ENCODE measurements around the gene STK32B.

Gene STK32B

DNA sequence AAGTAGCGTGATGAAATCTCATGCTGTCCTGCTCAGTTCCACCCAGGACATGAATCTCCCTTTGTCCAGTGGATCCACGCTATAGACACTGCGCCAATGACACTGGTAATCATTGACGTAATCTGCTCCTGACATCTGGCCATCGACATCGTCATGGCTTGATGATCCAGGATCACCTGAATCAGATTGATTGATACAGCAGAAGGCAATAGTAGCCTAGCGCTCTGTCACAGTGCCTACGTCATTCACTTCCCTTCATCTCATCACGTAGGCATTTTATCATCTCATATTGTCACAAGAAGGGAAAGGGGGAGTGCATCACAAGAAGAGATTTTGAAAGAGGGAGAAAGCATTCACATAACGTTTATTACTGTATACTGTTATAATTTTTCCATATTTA lies 68.8 kb downstream of the STK32B start (continued):
- TF ChIP-seq, protein P1, sequence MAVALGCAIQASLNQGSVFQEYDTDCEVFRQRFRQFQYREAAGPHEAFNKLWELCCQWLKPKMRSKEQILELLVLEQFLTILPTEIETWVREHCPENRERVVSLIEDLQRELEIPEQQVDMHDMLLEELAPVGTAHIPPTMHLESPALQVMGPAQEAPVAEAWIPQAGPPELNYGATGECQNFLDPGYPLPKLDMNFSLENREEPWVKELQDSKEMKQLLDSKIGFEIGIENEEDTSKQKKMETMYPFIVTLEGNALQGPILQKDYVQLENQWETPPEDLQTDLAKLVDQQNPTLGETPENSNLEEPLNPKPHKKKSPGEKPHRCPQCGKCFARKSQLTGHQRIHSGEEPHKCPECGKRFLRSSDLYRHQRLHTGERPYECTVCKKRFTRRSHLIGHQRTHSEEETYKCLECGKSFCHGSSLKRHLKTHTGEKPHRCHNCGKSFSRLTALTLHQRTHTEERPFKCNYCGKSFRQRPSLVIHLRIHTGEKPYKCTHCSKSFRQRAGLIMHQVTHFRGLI (tag by site-specific recombination; IDR thresholded peaks at IDR 0.05): no peak
- no peak for TF ChIP-seq BCL11B (tag by site-specific recombination; IDR thresholded peaks at IDR 0.05; ENCODE audit: low read depth)
- no peak for TF ChIP-seq ZSCAN5A (tag by site-specific recombination; IDR thresholded peaks at IDR 0.05)
- TF ChIP-seq ZNF514 (tag by site-specific recombination; IDR thresholded peaks at IDR 0.05): no peak
- TF ChIP-seq, protein P2, sequence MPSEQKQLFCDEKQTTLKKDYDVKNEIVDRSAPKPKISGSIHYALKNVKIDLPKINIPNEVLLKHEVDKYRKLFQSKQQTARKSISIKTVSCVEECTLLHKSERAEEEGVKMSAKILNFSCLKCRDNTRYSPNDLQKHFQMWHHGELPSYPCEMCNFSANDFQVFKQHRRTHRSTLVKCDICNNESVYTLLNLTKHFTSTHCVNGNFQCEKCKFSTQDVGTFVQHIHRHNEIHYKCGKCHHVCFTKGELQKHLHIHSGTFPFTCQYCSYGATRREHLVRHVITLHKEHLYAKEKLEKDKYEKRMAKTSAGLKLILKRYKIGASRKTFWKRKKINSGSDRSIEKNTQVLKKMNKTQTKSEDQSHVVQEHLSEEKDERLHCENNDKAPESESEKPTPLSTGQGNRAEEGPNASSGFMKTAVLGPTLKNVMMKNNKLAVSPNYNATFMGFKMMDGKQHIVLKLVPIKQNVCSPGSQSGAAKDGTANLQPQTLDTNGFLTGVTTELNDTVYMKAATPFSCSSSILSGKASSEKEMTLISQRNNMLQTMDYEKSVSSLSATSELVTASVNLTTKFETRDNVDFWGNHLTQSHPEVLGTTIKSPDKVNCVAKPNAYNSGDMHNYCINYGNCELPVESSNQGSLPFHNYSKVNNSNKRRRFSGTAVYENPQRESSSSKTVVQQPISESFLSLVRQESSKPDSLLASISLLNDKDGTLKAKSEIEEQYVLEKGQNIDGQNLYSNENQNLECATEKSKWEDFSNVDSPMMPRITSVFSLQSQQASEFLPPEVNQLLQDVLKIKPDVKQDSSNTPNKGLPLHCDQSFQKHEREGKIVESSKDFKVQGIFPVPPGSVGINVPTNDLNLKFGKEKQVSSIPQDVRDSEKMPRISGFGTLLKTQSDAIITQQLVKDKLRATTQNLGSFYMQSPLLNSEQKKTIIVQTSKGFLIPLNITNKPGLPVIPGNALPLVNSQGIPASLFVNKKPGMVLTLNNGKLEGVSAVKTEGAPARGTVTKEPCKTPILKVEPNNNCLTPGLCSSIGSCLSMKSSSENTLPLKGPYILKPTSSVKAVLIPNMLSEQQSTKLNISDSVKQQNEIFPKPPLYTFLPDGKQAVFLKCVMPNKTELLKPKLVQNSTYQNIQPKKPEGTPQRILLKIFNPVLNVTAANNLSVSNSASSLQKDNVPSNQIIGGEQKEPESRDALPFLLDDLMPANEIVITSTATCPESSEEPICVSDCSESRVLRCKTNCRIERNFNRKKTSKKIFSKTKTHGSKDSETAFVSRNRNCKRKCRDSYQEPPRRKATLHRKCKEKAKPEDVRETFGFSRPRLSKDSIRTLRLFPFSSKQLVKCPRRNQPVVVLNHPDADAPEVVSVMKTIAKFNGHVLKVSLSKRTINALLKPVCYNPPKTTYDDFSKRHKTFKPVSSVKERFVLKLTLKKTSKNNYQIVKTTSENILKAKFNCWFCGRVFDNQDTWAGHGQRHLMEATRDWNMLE (tag by site-specific recombination; conservative IDR thresholded peaks at IDR 0.05; ENCODE audit: low read depth): no peak
- no peak for TF ChIP-seq ZNF26 (tag by site-specific recombination; IDR thresholded peaks at IDR 0.05)
- no peak for TF ChIP-seq ZNF423 (tag by site-specific recombination; IDR thresholded peaks at IDR 0.05)
- TF ChIP-seq ZNF768 (tag by site-specific recombination; IDR thresholded peaks at IDR 0.05): no peak

GRCh38 chr4:5120468-5120867 lies 69.2 kb downstream of the STK32B start:
- TF ChIP-seq KLF17 (tag by site-specific recombination; IDR thresholded peaks at IDR 0.05): no peak
- no peak for TF ChIP-seq ZNF398 (tag by site-specific recombination; IDR thresholded peaks at IDR 0.05)
- TF ChIP-seq KLF1 (tag by site-specific recombination; IDR thresholded peaks at IDR 0.05): no peak
- TF ChIP-seq, protein P3, sequence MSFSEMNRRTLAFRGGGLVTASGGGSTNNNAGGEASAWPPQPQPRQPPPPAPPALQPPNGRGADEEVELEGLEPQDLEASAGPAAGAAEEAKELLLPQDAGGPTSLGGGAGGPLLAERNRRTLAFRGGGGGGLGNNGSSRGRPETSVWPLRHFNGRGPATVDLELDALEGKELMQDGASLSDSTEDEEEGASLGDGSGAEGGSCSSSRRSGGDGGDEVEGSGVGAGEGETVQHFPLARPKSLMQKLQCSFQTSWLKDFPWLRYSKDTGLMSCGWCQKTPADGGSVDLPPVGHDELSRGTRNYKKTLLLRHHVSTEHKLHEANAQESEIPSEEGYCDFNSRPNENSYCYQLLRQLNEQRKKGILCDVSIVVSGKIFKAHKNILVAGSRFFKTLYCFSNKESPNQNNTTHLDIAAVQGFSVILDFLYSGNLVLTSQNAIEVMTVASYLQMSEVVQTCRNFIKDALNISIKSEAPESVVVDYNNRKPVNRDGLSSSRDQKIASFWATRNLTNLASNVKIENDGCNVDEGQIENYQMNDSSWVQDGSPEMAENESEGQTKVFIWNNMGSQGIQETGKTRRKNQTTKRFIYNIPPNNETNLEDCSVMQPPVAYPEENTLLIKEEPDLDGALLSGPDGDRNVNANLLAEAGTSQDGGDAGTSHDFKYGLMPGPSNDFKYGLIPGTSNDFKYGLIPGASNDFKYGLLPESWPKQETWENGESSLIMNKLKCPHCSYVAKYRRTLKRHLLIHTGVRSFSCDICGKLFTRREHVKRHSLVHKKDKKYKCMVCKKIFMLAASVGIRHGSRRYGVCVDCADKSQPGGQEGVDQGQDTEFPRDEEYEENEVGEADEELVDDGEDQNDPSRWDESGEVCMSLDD (tag by site-specific recombination; IDR thresholded peaks at IDR 0.05): no peak
- TF ChIP-seq ZNF707 (tag by site-specific recombination; IDR thresholded peaks at IDR 0.05): no peak
- TF ChIP-seq, protein P4, sequence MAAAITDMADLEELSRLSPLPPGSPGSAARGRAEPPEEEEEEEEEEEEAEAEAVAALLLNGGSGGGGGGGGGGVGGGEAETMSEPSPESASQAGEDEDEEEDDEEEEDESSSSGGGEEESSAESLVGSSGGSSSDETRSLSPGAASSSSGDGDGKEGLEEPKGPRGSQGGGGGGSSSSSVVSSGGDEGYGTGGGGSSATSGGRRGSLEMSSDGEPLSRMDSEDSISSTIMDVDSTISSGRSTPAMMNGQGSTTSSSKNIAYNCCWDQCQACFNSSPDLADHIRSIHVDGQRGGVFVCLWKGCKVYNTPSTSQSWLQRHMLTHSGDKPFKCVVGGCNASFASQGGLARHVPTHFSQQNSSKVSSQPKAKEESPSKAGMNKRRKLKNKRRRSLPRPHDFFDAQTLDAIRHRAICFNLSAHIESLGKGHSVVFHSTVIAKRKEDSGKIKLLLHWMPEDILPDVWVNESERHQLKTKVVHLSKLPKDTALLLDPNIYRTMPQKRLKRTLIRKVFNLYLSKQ (tag by site-specific recombination; IDR thresholded peaks at IDR 0.05; ENCODE audit: borderline replicate concordance): no peak
- no peak for TF ChIP-seq ZNF621 (tag by site-specific recombination; IDR thresholded peaks at IDR 0.05)
- no peak for TF ChIP-seq ZNF132 (tag by site-specific recombination; IDR thresholded peaks at IDR 0.05; ENCODE audit: borderline replicate concordance)
- ChIA-PET CTCF (no interaction called here), POLR2A (no interaction called here)

More at GRCh38 chr4:5120468-5120867, 69.2 kb downstream of the STK32B start:
- H3K36me3 ChIP-seq (ENCODE audit: control insufficient read depth in 2 of 2, insufficient read depth in 1 of 2, low read length in 2 of 2): no peaks in the 10 kb centered on the region
- H3K9me3 ChIP-seq (ENCODE audit: control insufficient read depth, insufficient read depth, low read depth, low read length): no peaks in the 10 kb centered on the region
- no peak overlapping the region for H3K27ac ChIP-seq (ENCODE audit: extremely low read depth, low read depth, low read length)
- H3K4me3 ChIP-seq (ENCODE audit: low read depth, low read length): no peak overlapping the region
- H3K4me1 ChIP-seq (ENCODE audit: control insufficient read depth, insufficient read depth, low read length): no peaks in the 10 kb centered on the region

Data from HEK293 (cell line).